Mucosa of gallbladder (tissue), 1 donor: Measurements from ENCODE around the gene TCEANC2. TPM values are rescaled to one million over a fixed set of nuclear protein-coding genes. Genes with fewer than 3 reads are reported as not detected.

Experiments
- DNase-seq: peaks from one replicate; pipeline ENCODE4 v3.0.0-alpha.2; 2020; ENCODE audit warnings: low spot score
- total RNA-seq: library from RNA; stranded (reverse); gene quantifications from one replicate; pipeline ENCODE4 v1.2.1, GENCODE V29; 2021
- donor health status: DM: no; HTN: no; CAD: no.

Gene TCEANC2
- total RNA-seq, 1 donor from 2014 or later: 6.0 TPM

DNA sequence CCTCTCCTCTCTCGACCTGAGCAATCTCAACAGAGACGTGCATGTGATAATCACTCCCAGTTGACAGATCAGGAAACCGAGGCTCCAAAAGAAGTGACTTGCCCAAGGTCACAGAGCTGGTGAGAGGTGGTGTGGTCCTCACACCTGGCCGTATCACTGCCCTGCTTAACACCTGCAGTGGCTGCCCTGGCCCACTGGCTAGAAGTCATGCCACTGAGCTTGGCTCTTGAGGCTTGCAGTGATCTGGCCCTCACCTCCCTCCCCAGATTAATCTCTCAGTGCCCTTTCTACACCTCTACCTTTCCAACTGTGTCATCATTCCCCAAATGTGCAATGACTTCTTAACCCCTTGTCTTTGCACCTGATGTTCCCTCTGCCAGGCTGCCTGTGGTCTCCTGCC lies 60.6 kb downstream of the TCEANC2 start:
- no peak for DNase-seq

DNA sequence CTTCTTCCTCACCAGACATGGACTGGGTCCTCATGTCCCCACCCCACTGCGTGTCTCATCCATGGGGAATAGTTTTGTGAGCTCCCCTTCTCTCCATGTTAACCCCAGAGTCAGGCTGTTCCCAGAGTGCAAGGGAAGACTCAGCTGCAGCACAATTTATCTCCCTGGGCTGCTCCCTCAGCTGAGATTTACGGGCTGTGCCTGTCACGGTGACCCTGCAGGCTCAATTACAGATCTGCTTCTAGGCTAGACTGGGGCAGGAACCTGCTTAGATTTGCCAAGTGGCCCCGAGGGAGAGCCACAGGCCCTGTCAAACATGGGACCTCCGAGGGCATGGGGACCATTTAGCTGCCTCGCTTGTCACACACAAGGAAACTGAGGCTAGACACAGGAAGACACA lies 61.5 kb downstream of the TCEANC2 start:
- DNase-seq: no peak

DNA sequence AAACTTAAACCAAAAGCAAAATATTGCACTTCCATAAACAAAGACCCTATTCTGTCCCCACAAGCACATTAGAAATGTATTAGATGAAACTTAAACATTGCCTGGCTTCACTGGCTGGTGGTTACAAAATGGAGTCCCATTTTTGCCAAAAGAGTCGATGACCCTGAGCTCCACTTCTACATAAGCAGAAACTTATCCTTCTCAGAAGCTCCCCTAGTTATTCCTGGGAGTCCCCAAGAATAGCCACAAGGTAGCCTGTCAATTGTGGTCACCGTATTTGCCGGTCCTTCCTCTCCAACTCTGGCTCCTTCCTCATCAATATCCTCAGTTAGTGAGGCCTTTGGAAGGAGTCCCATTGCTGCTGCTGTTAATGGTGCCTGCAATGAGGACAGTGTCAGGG lies 62.1 kb downstream of the TCEANC2 start:
- no peak for DNase-seq

DNA sequence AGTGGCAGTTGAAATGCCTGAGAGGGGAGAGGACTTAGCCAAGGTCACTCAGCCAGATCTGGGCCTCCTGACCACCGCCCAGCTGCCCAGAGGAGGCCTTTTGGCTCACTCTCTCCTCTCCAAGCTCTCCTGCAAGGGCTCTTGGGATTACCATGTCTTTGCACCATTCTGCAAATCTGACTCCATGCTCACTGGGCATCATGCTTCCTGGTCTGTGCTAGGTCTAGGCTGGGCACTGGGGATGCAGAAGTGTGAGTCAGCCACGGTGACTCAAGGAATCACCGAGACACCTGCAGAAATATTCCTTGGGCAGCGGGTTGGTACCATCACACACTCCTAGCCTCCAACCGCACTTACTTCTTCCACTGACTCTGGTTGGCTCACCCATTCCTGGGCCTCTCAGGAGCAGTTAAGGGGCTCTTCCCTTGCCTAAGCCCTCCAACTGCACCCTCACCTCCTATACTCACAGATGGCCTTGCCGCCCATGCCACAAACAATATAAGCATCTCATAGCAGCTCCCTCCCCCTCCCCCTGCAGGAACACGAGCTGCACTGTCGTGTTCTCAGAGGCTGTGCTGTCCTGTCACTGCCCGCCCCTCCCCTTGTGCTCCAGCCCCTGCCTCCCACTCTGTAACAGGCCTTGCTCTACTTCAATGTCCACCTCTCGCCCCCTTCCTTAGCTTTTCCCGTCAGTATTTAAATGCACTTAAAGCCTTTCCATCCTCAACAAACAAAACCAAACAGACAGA lies 64.6 kb downstream of the TCEANC2 start:
- no peak for DNase-seq

DNA sequence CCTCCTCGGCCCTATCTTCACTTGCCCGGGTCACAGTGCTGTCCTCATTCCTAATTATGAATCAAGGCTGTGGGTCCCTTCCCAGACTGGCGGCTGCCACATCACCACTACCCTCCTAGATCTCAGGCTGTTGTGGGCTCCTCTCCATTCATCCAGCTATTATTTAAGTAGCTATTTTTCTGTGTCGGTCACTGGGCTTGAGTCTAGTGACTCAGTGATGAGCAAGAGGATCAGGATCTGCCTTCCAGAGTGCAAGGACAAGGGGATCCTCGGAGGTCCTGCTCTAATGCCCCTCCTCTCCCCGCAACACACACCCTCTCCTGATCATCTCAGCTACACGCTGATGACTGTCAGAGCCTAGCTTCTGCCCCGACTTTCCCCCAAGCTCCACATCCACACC lies 65.3 kb downstream of the TCEANC2 start:
- DNase-seq: no peak

GRCh38 chr1:54120018-54120697 lies 66.8 kb downstream of the TCEANC2 start:
- DNase-seq: no peak

DNA sequence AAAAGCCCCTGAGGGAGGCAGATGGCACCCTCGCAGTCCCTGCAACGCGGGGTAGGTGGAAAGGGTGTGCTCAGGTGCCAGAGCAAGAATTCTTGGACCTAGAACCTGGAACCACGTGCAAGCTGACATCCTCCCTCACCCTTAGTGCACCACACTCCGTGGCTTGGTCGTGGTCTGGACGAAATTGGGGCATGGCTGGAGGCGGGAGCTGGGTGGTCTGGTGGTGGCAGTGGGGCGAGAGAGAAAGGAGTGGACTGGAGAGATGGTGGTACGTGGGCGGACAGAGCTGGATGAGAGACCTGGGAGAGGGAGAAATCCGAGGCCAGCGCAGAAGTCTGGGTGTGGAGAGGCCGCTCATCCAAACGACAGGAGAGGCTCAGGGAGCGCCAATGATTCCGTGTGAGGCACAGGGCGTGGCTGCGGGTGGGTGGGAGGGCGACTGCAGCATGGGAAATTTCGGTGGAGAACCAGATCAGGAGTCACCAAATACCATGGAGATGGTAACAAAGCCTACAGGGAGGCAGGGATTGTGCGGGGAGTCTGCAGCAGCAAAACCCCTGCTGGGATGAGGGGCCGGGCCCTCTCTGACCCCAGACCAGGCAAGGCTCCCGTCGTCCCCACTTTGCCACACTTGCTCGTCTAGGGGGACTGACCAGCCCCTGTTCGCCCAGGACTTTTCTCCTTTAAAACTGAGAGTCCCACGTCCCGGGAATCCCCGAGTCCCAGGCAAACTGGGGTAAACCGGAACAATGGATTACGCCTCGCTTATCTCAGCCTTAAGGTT lies 67.5 kb downstream of the TCEANC2 start:
- DNase-seq: no peak

GRCh38 chr1:54121482-54122134 lies 68.2 kb downstream of the TCEANC2 start:
- peak; percentile 82 for DNase-seq

DNA sequence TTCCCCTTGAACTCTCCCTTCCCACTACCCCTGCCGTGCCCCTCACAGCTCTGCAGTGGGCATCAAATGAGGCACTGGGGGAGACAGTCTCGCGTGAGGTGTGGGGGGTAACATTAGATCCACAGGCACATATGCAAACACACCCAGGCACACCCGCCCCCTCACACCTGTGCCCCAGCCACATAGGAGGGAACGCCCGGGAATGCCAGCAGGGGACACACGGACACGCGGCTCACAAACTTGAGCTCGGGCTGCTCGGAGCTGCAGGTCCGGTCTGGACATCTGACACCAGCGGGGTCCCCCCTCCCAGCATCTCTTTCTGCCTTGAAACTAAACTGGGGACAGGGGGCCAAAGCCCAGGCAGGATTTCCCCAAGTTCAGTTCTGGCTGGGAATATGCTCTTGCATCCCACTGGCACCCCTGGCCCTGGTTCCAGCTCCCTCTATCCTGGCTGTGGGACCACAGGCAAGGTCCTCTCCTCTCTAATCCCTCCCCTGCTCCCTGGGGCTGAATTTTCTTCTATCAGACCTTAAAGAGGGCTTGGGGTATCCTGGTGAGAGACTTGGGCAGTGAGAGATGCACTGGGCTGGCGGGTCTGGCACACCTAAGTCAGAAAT lies 68.8 kb downstream of the TCEANC2 start:
- no peak for DNase-seq

DNA sequence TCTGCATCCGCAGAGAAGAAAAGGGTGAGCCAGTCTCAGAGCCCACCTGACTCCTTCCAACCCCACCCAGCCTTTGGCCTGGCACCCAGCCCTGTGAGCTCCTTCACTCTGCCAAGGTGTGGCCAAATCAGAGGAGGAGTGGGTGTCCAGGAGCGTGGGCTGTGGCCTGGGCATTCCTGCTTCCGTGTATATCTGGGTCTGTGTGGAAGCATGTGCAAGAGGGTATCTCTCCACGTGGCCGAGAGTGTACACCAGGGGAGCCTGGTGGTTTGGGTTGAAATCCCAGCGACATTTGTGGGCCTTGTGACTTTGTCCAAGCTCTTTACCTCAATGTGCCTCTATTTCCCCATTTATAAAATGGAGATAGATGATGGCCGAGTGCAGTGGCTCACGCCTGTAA lies 69.6 kb downstream of the TCEANC2 start:
- no peak for DNase-seq

- peak; percentile 23 for DNase-seq
These were observed 71.1 kb downstream of the TCEANC2 start for GRCh38 chr1:54124472-54124871.

DNA sequence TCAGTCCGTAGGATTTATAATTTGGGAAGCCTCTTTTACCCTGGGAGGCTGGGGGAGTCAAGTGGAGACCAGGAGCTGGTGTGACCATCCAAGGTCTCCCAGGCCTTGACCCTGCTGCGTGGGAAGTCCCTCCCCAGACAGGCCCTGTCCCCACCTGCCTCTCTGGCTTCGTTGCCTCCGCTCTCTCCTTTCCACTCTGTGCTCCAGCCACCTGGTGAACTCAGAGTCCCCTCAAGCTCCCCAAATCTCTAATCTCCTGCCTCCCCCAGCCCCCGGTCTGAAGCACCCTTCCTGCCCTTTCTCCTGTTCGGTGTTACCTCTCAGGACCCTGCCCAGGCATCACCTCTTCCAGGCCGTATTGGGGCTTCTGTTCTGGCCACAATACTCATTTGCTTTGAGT lies 71.5 kb downstream of the TCEANC2 start:
- no peak for DNase-seq

DNA sequence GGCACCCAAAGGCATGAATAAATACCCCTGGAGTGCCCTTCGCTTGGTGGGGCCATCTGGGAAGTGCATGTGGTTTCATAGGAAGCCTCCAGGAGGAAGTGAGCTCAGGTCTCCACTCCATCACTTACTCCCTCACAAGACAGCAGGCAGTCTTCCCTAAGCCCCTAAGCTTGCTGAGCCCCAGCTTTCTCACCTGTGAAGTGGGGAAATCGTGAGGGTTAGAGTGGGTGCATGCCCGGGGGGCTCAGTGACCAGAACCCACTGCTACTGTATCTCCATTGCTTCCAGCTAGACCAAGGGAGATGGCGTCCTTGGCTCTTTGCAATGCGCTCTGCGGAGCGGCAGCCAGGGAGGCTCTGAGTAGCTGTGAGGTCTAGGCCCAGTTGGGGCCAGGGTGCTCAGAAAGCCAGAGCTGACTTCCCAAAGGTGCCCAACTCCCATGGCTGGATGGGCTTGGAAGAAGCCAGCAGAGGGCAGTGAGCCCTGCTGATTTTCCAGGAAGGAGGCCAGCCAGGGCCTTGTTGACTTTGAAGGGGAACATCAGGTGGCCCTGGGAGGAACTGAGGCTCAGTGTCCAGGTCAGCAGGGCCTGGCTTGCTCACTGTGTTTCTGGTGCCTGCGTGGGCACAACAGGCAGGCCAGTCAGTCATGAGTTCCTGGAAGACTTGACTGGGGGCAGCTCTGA lies 72.1 kb downstream of the TCEANC2 start:
- peak; percentile 38 for DNase-seq

- DNase-seq: no peak
These were observed 72.9 kb downstream of the TCEANC2 start for GRCh38 chr1:54126271-54126815.

GRCh38 chr1:54127594-54128300 lies 74.3 kb downstream of the TCEANC2 start:
- no peak for DNase-seq

- no peak for DNase-seq
These were observed 76.5 kb downstream of the TCEANC2 start for GRCh38 chr1:54129858-54130257.

- DNase-seq: no peak
These were observed 78.0 kb downstream of the TCEANC2 start for GRCh38 chr1:54131419-54131818.

GRCh38 chr1:54132495-54132894 lies 79.1 kb downstream of the TCEANC2 start:
- DNase-seq: no peak

- DNase-seq: no peak
These were observed 80.9 kb downstream of the TCEANC2 start for GRCh38 chr1:54134295-54134694.

DNA sequence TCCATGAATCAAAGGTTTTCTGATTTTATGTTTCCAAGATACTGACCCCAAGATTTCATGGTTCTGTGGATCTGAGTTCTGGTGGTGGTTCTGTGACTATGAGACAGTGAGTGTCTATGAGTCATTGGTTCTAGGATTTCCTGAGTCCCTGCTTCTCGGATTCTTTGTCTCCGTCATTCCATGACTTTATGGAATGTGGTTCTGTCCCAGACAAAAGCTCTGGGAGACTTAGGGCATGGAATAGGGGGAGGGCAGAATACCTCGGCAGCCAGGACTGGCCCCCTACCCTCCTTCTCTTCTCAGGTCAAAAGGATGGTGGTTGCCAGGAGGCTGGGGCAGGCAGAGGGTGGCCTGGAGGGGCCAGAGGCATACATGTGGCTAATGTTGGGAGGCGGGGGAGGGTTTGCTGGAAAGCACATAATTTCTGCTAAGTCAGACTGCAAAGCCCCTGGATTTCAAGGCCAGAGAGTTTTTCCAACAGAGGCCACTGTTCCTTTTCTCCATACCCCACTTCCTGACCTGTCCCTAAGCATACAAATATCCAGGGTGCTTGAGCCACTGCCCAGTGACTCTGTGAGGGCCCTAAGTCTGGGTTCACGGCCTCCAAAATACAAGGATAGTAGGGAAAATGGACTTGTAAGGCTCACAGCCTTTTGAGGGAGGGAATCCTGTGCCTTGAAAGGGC lies 82.2 kb downstream of the TCEANC2 start:
- no peak for DNase-seq
